ENCODE data around the gene USH2A. TPM values are rescaled to one million over a fixed set of nuclear protein-coding genes. Genes with fewer than 3 reads are reported as not detected.

Gene USH2A
- total and polyA plus RNA-seq, 8 donors: 0.03 to 0.28 (median 0.06) TPM

DNA sequence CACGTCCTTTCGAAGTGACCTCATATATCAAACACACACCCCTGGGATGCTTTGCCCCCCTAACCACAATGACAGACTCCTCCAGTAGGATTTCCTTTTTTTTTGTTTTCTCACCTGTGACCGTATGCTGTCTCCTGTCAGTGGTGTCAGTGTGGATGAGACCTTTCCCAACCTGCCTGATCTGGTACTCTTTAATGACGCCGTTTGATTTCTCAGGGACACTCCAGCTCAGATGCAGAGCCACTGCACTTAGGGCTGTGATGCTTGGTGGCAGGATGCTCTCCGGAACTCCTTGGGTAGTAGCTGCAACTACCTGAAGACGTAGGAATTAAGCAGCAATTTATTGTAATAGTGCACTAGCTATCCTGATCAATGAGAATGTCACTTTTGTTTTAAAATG lies 643.5 kb downstream of the USH2A start:
- intact Hi-C loops (cut with DNase I): no loop called here
- WGBS, 2 donors: 25 to 26% methylated on average over 7 of the region's 7 CpGs
- no peak overlapping the region for H3K4me3 ChIP-seq
- no peak overlapping the region for H3K27ac ChIP-seq
- H3K4me1 ChIP-seq: no peaks in the 10 kb centered on the region
- peak in 1 of 4 donors; percentile 32 for ATAC-seq
- TF ChIP-seq, protein P1, sequence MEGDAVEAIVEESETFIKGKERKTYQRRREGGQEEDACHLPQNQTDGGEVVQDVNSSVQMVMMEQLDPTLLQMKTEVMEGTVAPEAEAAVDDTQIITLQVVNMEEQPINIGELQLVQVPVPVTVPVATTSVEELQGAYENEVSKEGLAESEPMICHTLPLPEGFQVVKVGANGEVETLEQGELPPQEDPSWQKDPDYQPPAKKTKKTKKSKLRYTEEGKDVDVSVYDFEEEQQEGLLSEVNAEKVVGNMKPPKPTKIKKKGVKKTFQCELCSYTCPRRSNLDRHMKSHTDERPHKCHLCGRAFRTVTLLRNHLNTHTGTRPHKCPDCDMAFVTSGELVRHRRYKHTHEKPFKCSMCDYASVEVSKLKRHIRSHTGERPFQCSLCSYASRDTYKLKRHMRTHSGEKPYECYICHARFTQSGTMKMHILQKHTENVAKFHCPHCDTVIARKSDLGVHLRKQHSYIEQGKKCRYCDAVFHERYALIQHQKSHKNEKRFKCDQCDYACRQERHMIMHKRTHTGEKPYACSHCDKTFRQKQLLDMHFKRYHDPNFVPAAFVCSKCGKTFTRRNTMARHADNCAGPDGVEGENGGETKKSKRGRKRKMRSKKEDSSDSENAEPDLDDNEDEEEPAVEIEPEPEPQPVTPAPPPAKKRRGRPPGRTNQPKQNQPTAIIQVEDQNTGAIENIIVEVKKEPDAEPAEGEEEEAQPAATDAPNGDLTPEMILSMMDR (IDR thresholded peaks at IDR 0.05): no peak
- H3K9me3 ChIP-seq: no peaks in the 10 kb centered on the region
- no peak for FAIRE-seq
- H3K36me3 ChIP-seq: no peaks in the 10 kb centered on the region
- no peaks in the 10 kb centered on the region for H3K27me3 ChIP-seq
- no peak for DNase-seq

GRCh38 chr1:215777370-215777925 lies 645.8 kb downstream of the USH2A start:
- no peak for ATAC-seq
- FAIRE-seq: no peak
- no peak for DNase-seq
- Histone ChIP-seq H3K36me3 (no peaks in the 10 kb centered on the region), H3K27me3 (no peaks in the 10 kb centered on the region), H3K4me1 (no peaks in the 10 kb centered on the region), H3K9me3 (no peaks in the 10 kb centered on the region), H3K27ac (no peak overlapping the region), H3K4me3 (no peak overlapping the region)
- intact Hi-C loops (cut with DNase I): no loop called here
- TF ChIP-seq, protein P1 (IDR thresholded peaks at IDR 0.05): no peak
- 59 to 70% methylated on average over 5 of the region's 5 CpGs for WGBS, 2 donors

- H3K36me3 ChIP-seq: no peaks in the 10 kb centered on the region
- WGBS, 2 donors: 45 to 51% methylated on average over 5 of the region's 5 CpGs
- no peak for DNase-seq
- H3K9me3 ChIP-seq: no peaks in the 10 kb centered on the region
- H3K4me3 ChIP-seq: no peak overlapping the region
- TF ChIP-seq, protein P1 (IDR thresholded peaks at IDR 0.05): no peak
- no peak for FAIRE-seq
- no peak for ATAC-seq
- H3K4me1 ChIP-seq: no peaks in the 10 kb centered on the region
- intact Hi-C loops (cut with DNase I): no loop called here
- H3K27ac ChIP-seq: no peak overlapping the region
- H3K27me3 ChIP-seq: no peaks in the 10 kb centered on the region
Measured at GRCh38 chr1:215776336-215776735, 646.9 kb downstream of the USH2A start.

GRCh38 chr1:215772151-215772550 lies 651.1 kb downstream of the USH2A start:
- Histone ChIP-seq H3K9me3 (no peaks in the 10 kb centered on the region), H3K27me3 (no peaks in the 10 kb centered on the region), H3K4me1 (no peaks in the 10 kb centered on the region), H3K36me3 (no peaks in the 10 kb centered on the region), H3K4me3 (no peak overlapping the region), H3K27ac (no peak overlapping the region)
- DNase-seq: no peak
- intact Hi-C loops (cut with DNase I): no loop called here
- no peak for ATAC-seq
- TF ChIP-seq, protein P1 (IDR thresholded peaks at IDR 0.05): no peak
- WGBS, 2 donors: 40 to 48% methylated on average over 1 of the region's 1 CpG
- no peak for FAIRE-seq

DNA sequence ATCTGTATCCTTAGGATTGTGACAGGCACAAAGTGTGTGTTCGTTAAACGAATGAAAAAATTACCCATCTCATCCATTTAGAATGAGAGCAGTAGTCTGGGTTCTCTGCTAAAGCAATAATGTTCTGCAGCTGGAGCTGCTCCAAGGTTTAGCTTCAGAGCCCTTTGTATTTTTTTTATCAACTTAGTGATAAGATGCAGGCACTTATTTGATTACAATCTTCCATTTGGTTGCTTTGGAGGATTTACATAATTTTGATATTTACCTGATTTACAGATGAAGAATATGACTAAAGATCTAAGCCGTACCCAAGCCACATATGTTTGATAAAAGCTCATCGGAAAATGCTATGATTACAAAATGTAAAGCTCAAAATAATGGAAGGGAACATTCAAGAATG lies 654.9 kb downstream of the USH2A start:
- DNase-seq: no peak
- H3K9me3 ChIP-seq: no peaks in the 10 kb centered on the region
- TF ChIP-seq, protein P1 (IDR thresholded peaks at IDR 0.05): no peak
- no peak overlapping the region for H3K27ac ChIP-seq
- WGBS, 2 donors: 59 to 70% methylated on average over 4 of the region's 4 CpGs
- no peak for FAIRE-seq
- H3K36me3 ChIP-seq: no peaks in the 10 kb centered on the region
- no peaks in the 10 kb centered on the region for H3K27me3 ChIP-seq
- intact Hi-C loops (cut with DNase I): loop anchor here in 1 of 3 donors (10.0 kb wide), 1 partner anchor 214 kb away; no protein-coding TSS in a partner anchor
- no peak overlapping the region for H3K4me3 ChIP-seq
- no peak for ATAC-seq
- H3K4me1 ChIP-seq: no peaks in the 10 kb centered on the region

Data from pancreas (tissue), 10 donors.